Endothelial cell (in vitro differentiated cells): ENCODE results near the gene STAG1. TPM values are rescaled to one million over a fixed set of nuclear protein-coding genes. Genes with fewer than 3 reads are reported as not detected.
A peak's percentile ranks its signal among the peaks of the same experiment; 100 is the strongest.
"Not testable (repeated sequence)": the region's sequence is repeated elsewhere in the genome, so short reads cannot be mapped to it uniquely, and the experiment has no call there.

Experiments
- DNase-seq: peaks from one replicate; pipeline ENCODE4 v3.0.0; 2021; ENCODE audit warnings: low spot score
- H3K27ac Mint-ChIP-seq: one replicate; pipeline ENCODE4 v1.8.0; 2021; ENCODE audit warnings: mixed read lengths, inconsistent platforms; ENCODE audit not compliant: unreplicated experiment
- H3K27me3 Mint-ChIP-seq: one replicate; pipeline ENCODE4 v1.8.0; 2021; ENCODE audit warnings: mild to moderate bottlenecking, moderate library complexity, mixed read lengths, inconsistent platforms; ENCODE audit not compliant: unreplicated experiment
- H3K36me3 Mint-ChIP-seq: one replicate; pipeline ENCODE4 v1.8.0; 2021; ENCODE audit warnings: mild to moderate bottlenecking, low read depth, mixed read lengths, inconsistent platforms; ENCODE audit not compliant: unreplicated experiment
- H3K4me1 Mint-ChIP-seq: one replicate; pipeline ENCODE4 v1.8.0; 2021; ENCODE audit warnings: mild to moderate bottlenecking, mixed read lengths, inconsistent platforms; ENCODE audit not compliant: unreplicated experiment
- H3K4me3 Mint-ChIP-seq: one replicate; pipeline ENCODE4 v1.8.0; 2021; ENCODE audit warnings: mild to moderate bottlenecking, mixed read lengths, inconsistent platforms; ENCODE audit not compliant: unreplicated experiment
- H3K9me3 Mint-ChIP-seq: one replicate; pipeline ENCODE4 v1.8.0; 2021; ENCODE audit warnings: mixed read lengths, inconsistent platforms; ENCODE audit not compliant: unreplicated experiment
- long read RNA-seq: library from polyadenylated mRNA; unstranded; transcript quantifications from one replicate; pipeline ENCODE4 v2.0.0, GENCODE V29; 2020; ENCODE audit not compliant: unreplicated experiment
- total RNA-seq: library from RNA; stranded (reverse); fragmentation: NEBNext Ultra II Directional; extraction: Animal tissue kit (Norgen Biotek cat#: 25700); gene quantifications from one replicate; pipeline ENCODE4 v1.2.1, GENCODE V29; 2021; ENCODE audit not compliant: unreplicated experiment
- TF ChIP-seq, protein P1 (sequence below): fragments of 200-600 bp; sonication (generic); IDR thresholded peaks from one replicate; pipeline ENCODE4 v1.5.0; 2021; ENCODE audit warnings: antibody characterized with exemption; ENCODE audit not compliant: unreplicated experiment

STAG1 gene
- total RNA-seq, result 30.0 TPM
- long read RNA-seq, partial matches to known transcripts, result 3 of 3 reads
- long read RNA-seq, other reads (novel, unspliced or antisense), result 0 of 3 reads

- no peak for DNase-seq
- Mint-ChIP-seq H3K4me3 (peak within 1 kb of the TSS; percentile 94), H3K27ac (peak within 1 kb of the TSS; percentile 96), H3K4me1 (peaks cover 39% of the 10 kb centered on the region), H3K36me3 (peaks cover 8% of the 10 kb centered on the region), H3K27me3 (peaks cover 14% of the 10 kb centered on the region), H3K9me3 (no peaks in the 10 kb centered on the region)
- TF ChIP-seq, protein P1, sequence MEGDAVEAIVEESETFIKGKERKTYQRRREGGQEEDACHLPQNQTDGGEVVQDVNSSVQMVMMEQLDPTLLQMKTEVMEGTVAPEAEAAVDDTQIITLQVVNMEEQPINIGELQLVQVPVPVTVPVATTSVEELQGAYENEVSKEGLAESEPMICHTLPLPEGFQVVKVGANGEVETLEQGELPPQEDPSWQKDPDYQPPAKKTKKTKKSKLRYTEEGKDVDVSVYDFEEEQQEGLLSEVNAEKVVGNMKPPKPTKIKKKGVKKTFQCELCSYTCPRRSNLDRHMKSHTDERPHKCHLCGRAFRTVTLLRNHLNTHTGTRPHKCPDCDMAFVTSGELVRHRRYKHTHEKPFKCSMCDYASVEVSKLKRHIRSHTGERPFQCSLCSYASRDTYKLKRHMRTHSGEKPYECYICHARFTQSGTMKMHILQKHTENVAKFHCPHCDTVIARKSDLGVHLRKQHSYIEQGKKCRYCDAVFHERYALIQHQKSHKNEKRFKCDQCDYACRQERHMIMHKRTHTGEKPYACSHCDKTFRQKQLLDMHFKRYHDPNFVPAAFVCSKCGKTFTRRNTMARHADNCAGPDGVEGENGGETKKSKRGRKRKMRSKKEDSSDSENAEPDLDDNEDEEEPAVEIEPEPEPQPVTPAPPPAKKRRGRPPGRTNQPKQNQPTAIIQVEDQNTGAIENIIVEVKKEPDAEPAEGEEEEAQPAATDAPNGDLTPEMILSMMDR, result no peak
These were observed at the start of gene STAG1 for GRCh38 chr3:136752172-136752421. STAG1 (minus strand) TSS chr3:136752378; CDS start chr3:136630898, 121,480 bp downstream.

DNA sequence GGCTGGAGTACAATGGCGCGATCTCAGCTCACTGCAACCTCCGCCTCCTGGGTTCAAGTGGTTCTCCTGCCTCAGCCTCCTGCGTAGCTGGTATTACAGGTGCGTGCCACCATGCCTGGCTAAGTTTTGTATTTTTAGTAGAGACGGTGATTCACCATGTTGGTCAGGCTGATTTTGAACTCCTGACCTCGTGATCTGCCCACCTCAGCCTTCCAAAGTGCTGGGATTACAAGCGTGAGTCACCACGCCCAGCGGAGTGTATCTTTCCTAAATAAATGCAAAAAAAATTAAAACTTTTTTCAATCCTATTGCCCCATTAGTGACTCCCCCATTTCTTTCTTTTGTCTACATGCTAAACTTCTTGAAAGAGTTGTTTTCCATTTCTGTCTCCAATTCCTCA is 49.0 kb upstream of the STAG1 start:
- not testable (repeated sequence) for H3K27me3 Mint-ChIP-seq, H3K9me3 Mint-ChIP-seq, H3K4me3 Mint-ChIP-seq, DNase-seq, H3K4me1 Mint-ChIP-seq, H3K27ac Mint-ChIP-seq, H3K36me3 Mint-ChIP-seq

DNA sequence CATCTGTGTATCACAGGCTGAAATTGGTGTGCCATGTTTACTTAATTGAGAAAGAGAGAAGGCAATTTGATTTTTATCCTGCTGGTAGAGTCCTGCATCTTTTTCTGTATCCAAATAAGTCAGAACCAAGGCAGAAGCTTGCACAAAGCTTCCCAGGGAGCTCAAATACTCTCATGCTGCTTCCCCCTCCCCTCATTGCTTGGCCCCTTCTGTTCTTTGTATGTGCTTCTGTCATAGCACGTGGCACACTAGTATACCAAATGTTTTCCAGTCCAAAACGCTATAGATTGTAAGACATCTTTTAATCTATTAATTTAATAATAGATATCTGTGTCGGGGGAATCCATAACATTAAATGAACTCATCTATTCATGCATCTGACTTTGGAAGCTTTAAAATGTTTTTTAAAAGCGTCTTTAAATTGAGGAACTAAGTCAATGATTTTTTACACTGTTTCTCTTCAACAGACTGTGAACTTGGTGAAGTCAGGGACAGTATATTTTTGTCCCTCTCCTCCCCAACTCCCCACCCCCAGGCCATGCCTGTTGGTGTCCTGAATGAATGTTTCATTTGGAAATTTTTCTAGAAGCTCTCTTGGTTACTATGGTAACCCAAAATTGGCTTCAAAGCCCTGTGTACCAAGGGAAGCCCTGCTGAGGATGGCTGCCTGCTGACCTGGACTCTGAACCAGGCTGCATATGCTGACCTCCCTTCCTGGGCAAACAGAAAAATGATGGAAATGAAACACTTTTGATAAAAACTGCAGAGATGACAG is 40.6 kb upstream of the STAG1 start:
- TF ChIP-seq, protein P1, result no peak
- peaks cover 2% of the 10 kb centered on the region for H3K4me1 Mint-ChIP-seq
- no peak overlapping the region for H3K27ac Mint-ChIP-seq
- H3K36me3 Mint-ChIP-seq, result no peaks in the 10 kb centered on the region
- H3K27me3 Mint-ChIP-seq, result no peaks in the 10 kb centered on the region
- no peak for DNase-seq
- H3K9me3 Mint-ChIP-seq, result no peaks in the 10 kb centered on the region
- H3K4me3 Mint-ChIP-seq, result no peak overlapping the region

GRCh38 chr3:136790786-136791185 is 38.6 kb upstream of the STAG1 start:
- H3K27me3 Mint-ChIP-seq, result no peaks in the 10 kb centered on the region
- no peaks in the 10 kb centered on the region for H3K36me3 Mint-ChIP-seq
- no peak overlapping the region for H3K4me3 Mint-ChIP-seq
- H3K9me3 Mint-ChIP-seq, result no peaks in the 10 kb centered on the region
- no peak for DNase-seq
- TF ChIP-seq, protein P1, result no peak
- H3K4me1 Mint-ChIP-seq, result peaks cover 2% of the 10 kb centered on the region
- no peak overlapping the region for H3K27ac Mint-ChIP-seq

- H3K27ac Mint-ChIP-seq, result no peak overlapping the region
- TF ChIP-seq, protein P1, result no peak
- DNase-seq, result no peak
- H3K27me3 Mint-ChIP-seq, result no peaks in the 10 kb centered on the region
- H3K9me3 Mint-ChIP-seq, result no peaks in the 10 kb centered on the region
- no peak overlapping the region for H3K4me3 Mint-ChIP-seq
- H3K36me3 Mint-ChIP-seq, result no peaks in the 10 kb centered on the region
- peaks cover 2% of the 10 kb centered on the region for H3K4me1 Mint-ChIP-seq
These were observed 37.8 kb upstream of the STAG1 start for GRCh38 chr3:136789976-136790375.
